A673 (cell line): ENCODE measurements around the gene GGT1. TPM values are rescaled to one million over a fixed set of nuclear protein-coding genes. Genes with fewer than 3 reads are reported as not detected.
"Not testable (repeated sequence)": the region's sequence is repeated elsewhere in the genome, so short reads cannot be mapped to it uniquely, and the experiment has no call there.

Source experiments
- BruUV-seq: library from RNA; stranded (reverse); fragments of 400-500 nt; replicated peaks from 2 replicates; lab custom pipeline; 2021; lab: Mats Ljungman, UMichigan
- CTCF ChIA-PET: fragments of 300-600 bp; sonication (Branson Sonifier 250); formaldehyde crosslinking; loops from one replicate; lab custom pipeline; 2022; ENCODE audit warnings: antibody characterized with exemption; lab: Charles Lee
- POLR2A ChIA-PET: fragments of 300-600 bp; sonication (Branson Sonifier 250); formaldehyde crosslinking; loops from one replicate; lab custom pipeline; 2022; ENCODE audit warnings: antibody characterized with exemption; ENCODE audit not compliant: low non-redundant PET; lab: Charles Lee
- DNase-seq: peaks from one replicate; pipeline ENCODE4 v3.0.0-alpha.2; 2015; ENCODE audit warnings: low spot score
- H3K27ac ChIP-seq: fragments of 200-600 bp; sonication (generic); 2 replicates; pipeline ENCODE4 v1.5.1; 2016; ENCODE audit warnings: mixed run types, low read depth, mild to moderate bottlenecking, mixed read lengths, antibody characterized with exemption, low read length; ENCODE audit not compliant: poor library complexity, severe bottlenecking
- H3K27me3 ChIP-seq: fragments of 200-600 bp; sonication (generic); replicated peaks from 2 replicates; pipeline ENCODE4 v1.6.1; 2017; ENCODE audit warnings: mixed run types, low read depth, mild to moderate bottlenecking, mixed read lengths, antibody characterized with exemption, low read length; ENCODE audit not compliant: insufficient read depth, poor library complexity
- H3K36me3 ChIP-seq: fragments of 200-600 bp; sonication (generic); 2 replicates; pipeline ENCODE4 v1.6.1; 2016; ENCODE audit warnings: mixed run types, mild to moderate bottlenecking, mixed read lengths, antibody characterized with exemption, low read length; ENCODE audit not compliant: insufficient read depth, poor library complexity, severe bottlenecking
- H3K4me1 ChIP-seq: fragments of 200-600 bp; sonication (generic); 2 replicates; pipeline ENCODE4 v1.6.1; 2017; ENCODE audit warnings: mixed run types, mild to moderate bottlenecking, mixed read lengths, antibody characterized with exemption, low read length; ENCODE audit not compliant: insufficient read depth, poor library complexity, severe bottlenecking
- H3K4me3 ChIP-seq: fragments of 200-600 bp; sonication (generic); 2 replicates; pipeline ENCODE4 v1.5.1; 2016; ENCODE audit warnings: low read depth, mixed run types, mild to moderate bottlenecking, mixed read lengths, low read length; ENCODE audit not compliant: poor library complexity, severe bottlenecking
- H3K9me3 ChIP-seq: fragments of 200-600 bp; sonication (generic); 2 replicates; pipeline ENCODE4 v1.6.1; 2016; ENCODE audit warnings: mixed run types, low read depth, mild to moderate bottlenecking, mixed read lengths, antibody characterized with exemption, low read length; ENCODE audit not compliant: poor library complexity, severe bottlenecking
- CTCF ChIP-seq: fragments of 300-800, 200-600 bp; sonication (generic); conservative IDR thresholded peaks from 2 replicates; pipeline ENCODE4 v1.5.1; 2017; ENCODE audit warnings: low read depth, mild to moderate bottlenecking, antibody characterized with exemption, low read length, moderate library complexity, mixed read lengths
- EZH2 ChIP-seq: fragments of 200-600 bp; sonication (generic); IDR thresholded peaks from 2 replicates; pipeline ENCODE4 v1.6.1; 2017; ENCODE audit warnings: borderline replicate concordance, low read depth, mild to moderate bottlenecking, mixed read lengths, antibody characterized with exemption, low read length; ENCODE audit not compliant: poor library complexity, severe bottlenecking
- intact Hi-C: fragments of 100-400 bp; cut with micrococcal nuclease; formaldehyde crosslinking; loops from one replicate; pipeline ENCODE4 v1.10.0; 2022; ENCODE audit not compliant: unreplicated experiment
- total RNA-seq: library from RNA; stranded (reverse); gene quantifications from 2 replicates; pipeline ENCODE4 v1.2.3, GENCODE V29; 2021

The GGT1 gene
- total RNA-seq, 1 experiment from 2014 or later = 3.3 TPM

GRCh38 chr22:24601217-24602104 lies 1.5 kb upstream of the GGT1 start:
- Histone ChIP-seq H3K4me1 (no peaks in the 10 kb centered on the region), H3K27me3 (no peaks in the 10 kb centered on the region), H3K36me3 (no peaks in the 10 kb centered on the region), H3K4me3 (no peak overlapping the region), H3K9me3 (no peaks in the 10 kb centered on the region), H3K27ac (no peak overlapping the region)
- BruUV-seq = no TSS peak
- ChIA-PET CTCF (no interaction called here), POLR2A (no interaction called here)
- DNase-seq = no peak
- intact Hi-C loops = no loop called here
- no peak for TF ChIP-seq EZH2
- TF ChIP-seq CTCF = no peak

GRCh38 chr22:24602105-24602749 lies 766 bp upstream of the GGT1 start:
- DNase-seq, POLR2A ChIA-PET, H3K27ac ChIP-seq, H3K36me3 ChIP-seq, H3K4me3 ChIP-seq, H3K4me1 ChIP-seq, BruUV-seq, intact Hi-C loops, H3K27me3 ChIP-seq, H3K9me3 ChIP-seq, CTCF ChIA-PET: not testable (repeated sequence)

- DNase-seq, intact Hi-C loops, H3K27ac ChIP-seq, H3K27me3 ChIP-seq, H3K9me3 ChIP-seq, BruUV-seq, H3K4me3 ChIP-seq, H3K4me1 ChIP-seq, H3K36me3 ChIP-seq, POLR2A ChIA-PET, CTCF ChIA-PET: not testable (repeated sequence)
- 0 out of 2 replicates have a peak, but pooled peaks have one; percentile 22 for TF ChIP-seq CTCF
Measured at GRCh38 chr22:24603770-24604629, 1.0 kb downstream of the GGT1 start.

GRCh38 chr22:24606340-24606739 lies 3.3 kb downstream of the GGT1 start:
- DNase-seq, H3K36me3 ChIP-seq, H3K4me3 ChIP-seq, H3K9me3 ChIP-seq, H3K27me3 ChIP-seq, intact Hi-C loops, BruUV-seq, POLR2A ChIA-PET, H3K27ac ChIP-seq, H3K4me1 ChIP-seq, CTCF ChIA-PET: not testable (repeated sequence)

GRCh38 chr22:24607429-24607983 lies 4.5 kb downstream of the GGT1 start:
- intact Hi-C loops, DNase-seq, CTCF ChIA-PET, H3K4me1 ChIP-seq, BruUV-seq, H3K4me3 ChIP-seq, H3K9me3 ChIP-seq, H3K27ac ChIP-seq, POLR2A ChIA-PET, H3K36me3 ChIP-seq, H3K27me3 ChIP-seq: not testable (repeated sequence)
